NCI-H510A (cell line): ENCODE results near the gene LACRT.

Source experiments
- DNase-seq: peaks from one replicate; lab custom pipeline; 2025; lab: John Stamatoyannopoulos, UW

Gene LACRT

DNA sequence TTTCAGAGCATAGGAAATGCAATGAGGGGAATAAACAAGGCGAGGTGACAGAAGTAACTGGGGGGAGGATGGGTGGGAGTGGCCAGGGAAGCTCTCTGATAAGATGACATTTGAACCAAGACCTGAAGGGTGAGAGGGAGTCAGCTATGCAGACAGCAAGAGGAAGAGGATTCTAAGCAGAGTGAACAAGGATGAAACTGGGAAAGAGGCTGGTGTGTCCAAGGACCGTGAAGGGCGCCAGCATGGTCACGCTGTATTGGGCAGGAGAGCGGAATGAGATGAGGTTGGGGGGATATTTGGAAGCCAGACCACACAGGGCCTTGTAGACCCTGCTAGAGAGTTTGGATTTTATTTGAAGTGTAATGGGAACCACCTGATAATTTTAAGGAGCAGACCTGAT is 35.7 kb downstream of the LACRT start:
- DNase-seq: no peak

DNA sequence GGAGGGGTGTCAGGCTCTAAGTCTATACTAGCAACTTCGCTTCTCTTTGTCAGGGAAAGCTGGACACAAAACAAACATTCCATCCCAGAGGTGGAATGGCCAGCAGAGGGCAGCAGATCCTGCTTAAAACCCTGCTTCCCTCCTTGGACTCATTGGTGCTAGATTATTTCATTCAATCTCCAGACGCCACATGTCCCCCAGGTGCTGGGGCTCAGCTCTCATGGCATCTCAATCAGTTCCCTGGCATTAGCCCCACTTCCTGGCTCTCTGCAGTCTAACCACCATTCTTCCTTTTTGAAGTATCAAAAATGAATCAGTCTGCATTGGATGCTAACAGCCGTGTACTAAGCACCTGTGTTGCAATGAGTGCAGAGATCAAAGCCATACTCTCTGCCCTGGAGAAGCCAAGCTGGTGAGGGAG is 38.2 kb downstream of the LACRT start:
- no peak for DNase-seq

DNA sequence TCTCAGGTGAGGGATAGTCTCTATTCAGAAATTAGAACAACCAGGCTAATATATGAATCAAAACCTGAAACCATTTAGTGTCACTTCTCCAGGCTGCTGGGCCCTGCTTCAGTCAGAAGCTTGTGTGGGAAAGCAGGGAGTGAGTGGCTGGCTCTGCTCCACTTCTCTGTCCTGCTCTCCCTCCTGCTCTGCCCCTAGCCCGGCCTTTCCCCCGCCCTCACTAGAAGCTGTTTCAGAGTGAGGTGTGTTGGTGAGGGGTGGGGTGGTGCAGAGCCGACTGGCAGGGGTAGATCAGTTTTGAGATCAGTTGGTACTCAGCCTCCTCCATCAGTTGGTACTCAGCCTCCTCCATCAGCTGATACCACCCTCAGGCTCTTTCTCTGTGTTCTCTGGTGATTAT is 39.2 kb downstream of the LACRT start:
- DNase-seq: no peak

DNA sequence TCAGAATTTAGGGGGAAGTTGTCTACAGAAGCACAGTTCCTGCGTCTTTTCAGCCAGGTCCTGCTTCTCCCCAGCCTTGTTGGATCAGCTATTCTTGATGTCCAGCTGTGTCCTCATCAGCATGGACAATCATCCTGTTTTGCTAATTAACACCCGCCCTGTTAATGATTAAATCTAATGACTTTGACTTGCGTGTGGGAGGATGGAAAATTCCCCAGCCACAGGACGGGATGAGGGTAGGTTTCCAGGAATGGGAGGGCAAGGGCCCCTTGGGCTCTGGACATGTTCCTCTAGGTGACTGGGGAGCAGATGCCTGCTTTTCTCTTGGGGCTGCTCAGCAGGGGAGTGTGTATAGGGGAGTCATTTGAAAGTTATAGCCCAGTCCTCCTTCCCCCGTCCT is 41.0 kb downstream of the LACRT start:
- no peak for DNase-seq

DNA sequence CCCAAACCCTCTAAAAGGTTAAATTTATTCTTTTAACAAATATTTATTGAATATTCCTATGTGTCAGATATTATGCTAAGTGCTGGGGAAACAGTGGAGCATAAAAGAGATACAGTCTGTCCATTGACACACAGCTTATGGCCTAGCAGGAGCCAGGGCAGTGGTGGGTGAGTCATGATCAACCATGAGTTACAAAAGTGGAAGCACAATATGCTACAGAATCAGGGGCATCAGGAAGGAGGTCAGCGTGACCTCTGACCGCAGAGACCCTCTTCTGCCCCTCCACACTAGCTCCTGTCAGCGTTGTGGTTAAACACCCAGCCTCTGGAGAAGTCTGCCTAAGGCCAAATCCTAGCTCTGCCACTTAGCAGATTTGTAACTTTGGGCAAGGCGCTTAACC is 41.6 kb downstream of the LACRT start:
- DNase-seq: no peak

DNA sequence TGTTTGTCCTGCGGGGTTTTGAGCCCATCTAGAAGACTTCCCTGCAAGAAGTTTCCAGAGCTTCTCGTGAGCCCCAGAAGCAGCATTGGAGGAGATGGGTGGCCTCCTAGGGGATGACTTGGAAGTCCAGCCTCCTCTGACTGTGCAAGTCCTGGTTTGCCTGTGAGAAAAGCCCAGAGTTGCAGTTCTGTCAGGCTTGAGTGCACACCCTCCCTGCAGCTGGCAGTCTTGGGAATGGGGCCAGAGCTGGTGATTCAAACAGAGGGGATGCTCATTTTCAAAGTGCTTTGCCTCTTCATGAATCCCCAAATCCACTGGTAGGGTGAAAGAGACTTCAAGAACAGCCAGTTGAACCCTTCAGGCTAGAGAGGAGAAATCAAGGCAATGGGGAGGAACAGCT is 42.4 kb downstream of the LACRT start:
- no peak for DNase-seq

DNA sequence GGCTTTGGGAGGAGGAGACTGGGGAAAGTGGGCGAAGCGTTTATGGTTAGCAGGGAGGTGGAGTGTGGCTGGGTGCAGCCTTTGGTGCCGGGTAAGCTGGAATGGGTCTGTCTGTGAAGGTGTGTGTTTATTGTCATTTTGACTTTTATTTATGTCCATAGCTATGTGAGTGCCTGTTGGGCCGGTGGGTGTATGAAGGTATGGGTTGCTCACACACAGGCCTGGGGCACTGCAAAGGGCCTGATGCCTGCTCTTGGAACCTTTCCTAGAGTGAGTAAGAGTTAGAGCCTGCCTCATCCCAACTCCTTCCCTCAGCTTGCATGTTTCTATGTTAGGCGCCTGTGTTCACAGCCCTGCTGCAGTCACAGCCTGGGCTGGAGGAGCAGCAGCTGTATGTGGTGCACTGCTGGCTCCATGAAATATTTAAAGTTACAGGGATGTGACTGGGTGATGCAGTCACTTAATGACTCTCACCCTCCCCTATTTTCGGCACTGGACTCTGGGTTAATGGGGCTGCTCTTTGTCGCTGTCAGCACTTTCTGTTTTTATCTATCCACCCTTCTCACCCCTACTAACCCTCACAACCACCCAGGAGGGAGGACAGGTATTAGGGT is 43.6 kb downstream of the LACRT start:
- no peak for DNase-seq

DNA sequence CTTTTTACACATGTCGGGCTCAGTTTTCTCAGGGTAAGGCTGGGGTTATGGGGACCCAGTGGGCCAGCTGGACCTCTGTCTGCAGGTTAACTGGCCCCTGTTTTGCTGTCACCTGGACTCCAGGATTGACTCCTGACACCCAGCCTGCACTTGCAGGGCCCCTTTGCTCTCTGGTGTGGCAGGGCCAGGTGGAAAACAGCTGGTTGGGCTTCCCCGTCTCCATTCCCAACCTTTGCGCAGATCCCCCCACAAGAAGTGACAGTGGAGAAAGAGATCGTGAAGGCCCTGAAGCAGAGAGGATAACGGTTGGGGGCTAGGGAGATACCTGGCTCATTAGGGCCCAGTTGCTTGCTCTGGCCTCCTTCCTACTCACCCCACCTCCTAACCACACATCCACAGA is 44.7 kb downstream of the LACRT start:
- no peak for DNase-seq

DNA sequence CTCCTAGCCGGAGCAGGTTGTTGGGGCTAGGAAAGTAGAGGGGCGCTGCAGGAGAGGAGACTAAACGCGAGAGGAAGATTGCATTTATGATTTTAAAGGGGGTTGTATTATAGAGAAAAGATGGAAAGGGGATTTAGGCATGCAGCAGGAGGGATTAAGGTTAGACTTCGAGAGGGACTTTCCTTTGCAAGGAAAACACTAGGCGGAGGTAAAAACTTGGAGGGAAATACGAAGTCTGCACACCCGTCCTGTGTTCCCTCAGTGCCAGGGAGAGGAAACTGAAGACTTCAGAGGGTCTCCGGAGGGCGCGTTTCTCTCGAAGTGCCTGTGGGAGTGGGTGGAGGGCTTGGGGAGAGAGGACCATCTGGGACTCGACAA is 45.8 kb downstream of the LACRT start:
- DNase-seq: no peak

DNA sequence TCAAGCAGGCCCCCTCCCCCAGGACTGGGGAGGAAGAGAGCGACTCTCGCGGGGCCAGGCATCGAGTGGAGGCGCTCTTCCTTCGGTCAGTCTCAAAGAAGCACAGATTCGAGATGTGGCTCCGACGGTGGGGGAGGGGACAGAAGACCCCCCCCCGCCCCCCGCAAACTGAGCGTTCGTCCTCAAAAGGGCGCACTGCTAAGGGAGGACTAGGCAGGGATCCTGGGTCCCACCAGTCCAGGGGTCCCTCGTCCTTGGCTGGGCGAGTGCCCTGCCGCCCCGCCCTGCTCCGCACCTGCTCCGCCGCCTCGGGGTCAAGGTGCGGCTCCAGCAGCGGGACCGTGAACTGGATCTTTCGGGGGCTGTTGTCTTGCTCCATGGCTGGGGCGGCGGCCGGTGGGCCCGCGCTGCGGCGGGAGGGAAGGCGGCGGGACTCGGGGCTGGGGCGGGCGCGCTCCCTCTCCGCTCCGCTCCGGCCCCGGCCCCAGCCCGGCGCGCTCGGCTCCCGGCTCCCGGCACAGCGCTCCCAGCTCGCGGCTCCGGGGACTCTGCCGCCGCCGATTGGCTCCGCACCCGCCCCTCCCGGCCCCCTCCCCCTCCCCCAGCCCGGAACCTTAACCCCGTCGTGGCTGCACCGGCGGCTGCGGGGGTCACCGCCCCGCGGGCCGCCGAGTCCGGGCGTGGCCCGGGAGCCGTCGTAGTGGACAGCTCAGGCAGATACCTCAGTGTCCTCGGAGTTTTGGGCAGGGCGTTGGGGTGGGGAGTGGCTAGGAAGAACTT is 46.4 kb downstream of the LACRT start, which contains the start of gene PPP1R1A:
Gene PPP1R1A (minus strand): TSS at position 550 of the 780 bp plus-strand sequence. CDS start 171 bp downstream, at position 379.
- no peak for DNase-seq

DNA sequence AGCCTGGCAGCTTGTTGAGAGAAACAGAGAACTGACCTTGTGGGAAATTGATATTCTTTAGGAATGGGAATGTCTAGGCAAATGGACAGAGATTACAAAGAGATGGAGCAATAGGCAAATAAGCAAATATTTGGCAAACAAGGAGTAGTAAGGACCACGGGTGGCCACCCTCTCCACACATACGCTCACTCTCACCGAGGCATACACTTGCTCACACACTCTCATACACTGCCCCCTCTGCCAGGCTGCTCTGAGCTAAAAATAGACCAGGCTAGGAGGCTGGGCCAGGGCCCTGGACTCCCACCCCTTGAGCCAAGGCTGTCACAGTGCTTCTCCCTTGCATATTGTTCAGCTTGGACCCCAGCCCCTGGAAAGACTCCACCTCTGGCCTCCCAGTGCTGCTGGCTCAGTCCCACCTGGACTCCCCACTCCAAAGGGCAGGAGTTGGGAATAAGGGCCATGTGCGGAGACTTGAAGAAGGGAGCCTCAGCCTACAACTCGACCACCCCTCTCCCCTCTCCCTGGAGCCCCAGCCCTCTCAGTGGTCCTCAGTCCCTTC is 47.3 kb downstream of the LACRT start:
- DNase-seq: no peak

DNA sequence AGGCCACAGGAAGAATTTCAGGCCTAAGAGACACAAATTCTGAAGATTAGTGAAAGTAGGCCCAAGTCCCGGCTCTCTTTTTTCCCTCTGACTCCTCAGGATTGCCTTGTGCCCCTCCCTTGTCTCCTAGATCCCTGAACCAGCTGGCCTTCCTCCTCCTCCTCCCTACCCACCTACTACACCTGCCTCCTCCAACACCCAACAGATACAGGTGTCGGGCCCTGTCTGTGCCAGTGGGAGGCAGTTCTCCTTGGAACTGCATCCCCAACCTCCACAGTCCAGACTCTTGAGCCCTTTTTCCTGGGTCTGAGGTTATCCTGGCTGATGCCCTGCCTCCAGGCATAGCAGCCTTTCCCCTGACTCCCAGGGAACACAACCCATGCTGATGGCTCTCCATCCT is 48.1 kb downstream of the LACRT start:
- DNase-seq: no peak

DNA sequence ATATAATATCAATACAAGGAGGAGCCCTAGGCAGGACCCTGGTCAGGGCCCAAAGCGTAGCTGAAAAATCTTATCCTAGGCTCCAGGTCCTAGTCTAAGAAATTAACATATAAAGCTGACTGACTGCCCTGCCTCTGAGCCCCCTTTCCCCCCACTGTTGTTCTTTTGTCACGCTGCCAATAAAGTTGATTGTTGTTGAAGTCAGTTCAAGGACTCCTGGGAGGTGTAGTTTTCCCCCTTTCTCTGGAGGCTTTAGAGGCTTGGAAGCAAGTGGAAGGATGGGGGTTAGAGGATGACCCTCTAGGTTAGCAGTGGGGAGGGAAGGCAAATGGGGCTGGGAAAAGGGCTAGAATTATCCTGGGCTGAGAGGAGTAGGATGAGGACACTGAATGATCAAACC is 49.5 kb downstream of the LACRT start:
- no peak for DNase-seq

DNA sequence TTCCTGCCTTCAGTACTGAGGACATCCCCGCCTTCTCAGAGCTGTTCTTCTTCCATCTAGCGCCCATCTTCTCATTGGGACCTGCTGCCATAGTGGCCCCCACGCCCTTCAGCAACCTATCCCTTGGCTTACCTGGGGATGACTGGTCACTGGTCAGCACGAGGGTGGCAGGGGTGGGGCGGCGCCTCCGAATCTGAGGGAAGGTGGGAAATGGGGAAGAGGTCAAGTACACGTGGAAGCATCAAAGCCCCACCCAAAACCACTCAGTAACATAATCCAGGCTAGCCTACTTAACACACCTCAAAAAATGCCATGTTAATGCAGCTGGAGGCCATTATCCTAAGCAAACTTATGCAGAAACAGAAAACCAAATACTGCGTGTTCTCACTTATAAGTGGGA is 50.6 kb downstream of the LACRT start:
- no peak for DNase-seq

DNA sequence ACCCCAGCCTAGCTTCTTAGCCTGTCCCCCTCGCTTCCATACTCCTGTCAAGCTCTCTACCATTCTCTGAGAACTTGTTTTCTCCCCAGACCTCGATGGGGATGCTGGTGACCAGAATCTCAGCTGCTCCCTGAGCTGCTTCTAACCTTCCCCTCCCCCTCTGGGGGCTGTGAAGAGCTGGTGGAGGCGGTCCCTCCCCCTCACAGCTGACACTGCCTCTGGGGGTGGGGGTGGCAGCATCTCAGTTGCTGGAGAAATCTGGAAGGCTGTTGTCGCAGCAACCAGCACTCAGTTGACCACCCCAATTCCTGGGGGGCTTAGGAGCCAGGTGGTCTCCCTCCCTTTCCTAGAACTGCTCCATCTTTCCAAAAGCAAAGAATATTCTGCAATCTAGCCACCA is 51.0 kb downstream of the LACRT start:
- DNase-seq: no peak

DNA sequence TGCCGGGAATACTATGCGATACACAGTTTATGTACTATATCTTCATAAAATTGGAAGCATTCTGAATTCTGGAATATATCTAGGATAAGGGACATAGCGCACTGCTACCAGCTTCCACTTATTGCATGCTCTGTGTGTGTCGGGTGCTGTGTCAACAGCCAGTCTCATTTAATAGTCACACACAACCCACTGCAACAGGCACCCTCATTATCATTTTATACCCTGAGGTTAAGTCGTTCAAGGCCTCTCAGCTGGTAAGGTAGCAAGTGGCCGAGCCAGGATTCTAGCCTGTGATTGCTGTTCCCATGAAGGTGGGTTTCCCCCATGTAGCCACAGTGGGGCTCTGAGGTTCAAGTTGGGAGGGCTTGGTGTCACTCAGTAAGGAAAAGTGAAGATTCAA is 53.3 kb downstream of the LACRT start:
- no peak for DNase-seq
